HL-60 (cell line): Measurements from ENCODE around the gene DPH6.

Experiments
- DNase-seq, 2 experiments: peaks; one replicate each; pipeline ENCODE4 v3.0.0-alpha.2; 2010 to 2020; ENCODE audit warnings: low read depth in 1 of 2, low spot score in 1 of 2
- H3K27ac ChIP-seq: fragments of 250-450 bp; sonication (Bioruptor Pico); replicated peaks from 2 replicates; pipeline ENCODE4 v1.5.1; 2020; ENCODE audit warnings: mild to moderate bottlenecking, moderate library complexity
- H3K27me3 ChIP-seq: fragments of 250-450 bp; sonication (Bioruptor Pico); 2 replicates; pipeline ENCODE4 v1.5.1; 2021; ENCODE audit warnings: mild to moderate bottlenecking, moderate library complexity; ENCODE audit not compliant: insufficient read depth, poor library complexity, severe bottlenecking
- H3K4me3 ChIP-seq: replicated peaks from 2 replicates; pipeline ENCODE4 v1.5.1; 2011; ENCODE audit warnings: mild to moderate bottlenecking, control low read depth, low read length; ENCODE audit not compliant: insufficient read depth
- GABPA ChIP-seq: IDR thresholded peaks from 2 replicates; pipeline ENCODE4 v1.6.1; 2012; ENCODE audit warnings: low read depth
- POLR2AphosphoS5 ChIP-seq: IDR thresholded peaks from 2 replicates; pipeline ENCODE4 v1.6.1; 2012; ENCODE audit warnings: low read depth
- REST ChIP-seq: IDR thresholded peaks from 2 replicates; pipeline ENCODE4 v1.6.1; 2012; ENCODE audit warnings: low read depth; ENCODE audit not compliant: insufficient replicate concordance
- SPI1 ChIP-seq: IDR thresholded peaks from 2 replicates; pipeline ENCODE4 v1.6.1; 2012; ENCODE audit warnings: low read depth, mild to moderate bottlenecking, borderline replicate concordance
- TF ChIP-seq, protein P1 (sequence below): IDR thresholded peaks from one replicate; pipeline ENCODE4 v1.5.1; 2011; ENCODE audit warnings: low read length, control low read depth, inconsistent platforms; ENCODE audit not compliant: insufficient read depth

The DPH6 gene

GRCh38 chr15:35533130-35534110, 12.5 kb downstream of the DPH6 start:
- Histone ChIP-seq H3K27ac (no peak overlapping the region), H3K4me3 (no peak overlapping the region), H3K27me3 (no peaks in the 10 kb centered on the region)
- TF ChIP-seq SPI1 (no peak), POLR2AphosphoS5 (no peak), REST (no peak), GABPA (no peak)
- TF ChIP-seq, protein P1, sequence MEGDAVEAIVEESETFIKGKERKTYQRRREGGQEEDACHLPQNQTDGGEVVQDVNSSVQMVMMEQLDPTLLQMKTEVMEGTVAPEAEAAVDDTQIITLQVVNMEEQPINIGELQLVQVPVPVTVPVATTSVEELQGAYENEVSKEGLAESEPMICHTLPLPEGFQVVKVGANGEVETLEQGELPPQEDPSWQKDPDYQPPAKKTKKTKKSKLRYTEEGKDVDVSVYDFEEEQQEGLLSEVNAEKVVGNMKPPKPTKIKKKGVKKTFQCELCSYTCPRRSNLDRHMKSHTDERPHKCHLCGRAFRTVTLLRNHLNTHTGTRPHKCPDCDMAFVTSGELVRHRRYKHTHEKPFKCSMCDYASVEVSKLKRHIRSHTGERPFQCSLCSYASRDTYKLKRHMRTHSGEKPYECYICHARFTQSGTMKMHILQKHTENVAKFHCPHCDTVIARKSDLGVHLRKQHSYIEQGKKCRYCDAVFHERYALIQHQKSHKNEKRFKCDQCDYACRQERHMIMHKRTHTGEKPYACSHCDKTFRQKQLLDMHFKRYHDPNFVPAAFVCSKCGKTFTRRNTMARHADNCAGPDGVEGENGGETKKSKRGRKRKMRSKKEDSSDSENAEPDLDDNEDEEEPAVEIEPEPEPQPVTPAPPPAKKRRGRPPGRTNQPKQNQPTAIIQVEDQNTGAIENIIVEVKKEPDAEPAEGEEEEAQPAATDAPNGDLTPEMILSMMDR, result no peak
- no peak for DNase-seq

DNA sequence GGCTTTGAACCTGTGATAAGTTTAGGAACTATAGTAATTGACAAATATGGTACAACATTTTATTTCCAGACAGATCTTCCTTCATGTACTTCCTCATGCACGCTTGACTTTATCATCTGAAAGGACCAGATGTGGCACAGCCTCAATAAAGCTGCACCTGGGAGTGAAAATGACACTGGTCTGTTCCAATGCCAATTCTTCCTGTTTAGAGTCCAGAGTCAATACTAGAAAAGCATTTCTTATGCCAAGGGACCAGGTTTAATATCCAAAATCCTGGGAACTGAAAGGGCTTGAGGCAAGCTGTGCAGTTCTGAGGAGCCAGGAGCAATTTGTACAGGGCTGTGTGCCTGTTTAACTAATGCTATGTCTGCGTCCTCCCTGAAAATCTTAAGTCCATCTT, 15.3 kb downstream of the DPH6 start:
- Histone ChIP-seq H3K4me3 (no peak overlapping the region), H3K27ac (no peak overlapping the region), H3K27me3 (no peaks in the 10 kb centered on the region)
- TF ChIP-seq, protein P1, result no peak
- TF ChIP-seq POLR2AphosphoS5 (no peak), REST (no peak), GABPA (no peak), SPI1 (no peak)
- no peak for DNase-seq

DNA sequence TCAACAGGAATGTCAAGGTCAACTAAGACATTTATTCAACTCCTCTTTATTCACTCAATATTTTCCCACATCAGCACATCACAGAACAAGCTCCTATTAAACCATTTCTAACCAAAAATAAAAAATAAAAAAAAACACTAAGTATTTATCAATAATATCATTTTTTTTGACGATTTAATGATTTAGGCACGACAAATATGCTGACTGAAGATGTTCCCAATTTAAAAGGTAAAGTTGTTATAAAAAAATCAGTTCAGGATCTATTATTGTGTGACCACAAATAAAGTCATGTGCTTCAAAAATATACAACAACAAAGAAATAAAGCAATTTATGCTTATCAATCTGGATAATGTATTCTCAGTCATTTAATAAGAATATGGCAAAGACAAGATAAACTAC, 16.2 kb downstream of the DPH6 start:
- DNase-seq, result no peak
- Histone ChIP-seq H3K27ac (no peak overlapping the region), H3K4me3 (no peak overlapping the region), H3K27me3 (no peaks in the 10 kb centered on the region)
- TF ChIP-seq, protein P1, result no peak
- no peak for TF ChIP-seq SPI1
- no peak for TF ChIP-seq REST
- TF ChIP-seq POLR2AphosphoS5, result no peak
- TF ChIP-seq GABPA, result no peak
